K562 (cell line): ENCODE results near the gene OSBPL10. TPM values are rescaled to one million over a fixed set of nuclear protein-coding genes. Genes with fewer than 3 reads are reported as not detected.

Experiments
- ATAC-seq: fragments of 200-7000 bp; cut with Tn5 transposase; 3 replicates; pipeline ENCODE4 v1.9.1; 2020; ENCODE audit warnings: moderate library complexity
- BruUV-seq: library from RNA; stranded (reverse); fragments of 400-500 nt; replicated peaks from 2 replicates; lab custom pipeline; 2021; lab: Mats Ljungman, UMichigan
- CTCF ChIA-PET: fragments of 300-600 bp; formaldehyde crosslinking; extraction: SDS; loops from one replicate; lab custom pipeline; 2021; ENCODE audit warnings: low intra/inter-chr PET ratio; lab: Yijun Ruan, JAX
- POLR2A ChIA-PET: fragments of 300-600, 350-650 bp; sonication (Branson Sonifier 250); formaldehyde crosslinking; extraction: SDS; loops from one replicate; lab custom pipeline; 2021; ENCODE audit warnings: antibody characterized with exemption, inconsistent platforms; lab: Yijun Ruan, JAX
- DNase-seq, 4 experiments: peaks; one replicate each; pipeline versions ENCODE4 v3.0.0 to v3.0.0-alpha.2; 2011 to 2018; ENCODE audit warnings: low spot score in 3 of 4, mixed read lengths in 3 of 4; ENCODE audit errors: extremely low read depth in 1 of 4
- FAIRE-seq: peaks from 2 replicates; lab custom pipeline; 2011; peaks lifted over from hg19 to GRCh38; lab: Jason Lieb, UNC
- H2AFZ ChIP-seq: 2 replicates; pipeline ENCODE4 v1.6.0; 2011; ENCODE audit warnings: low read depth, low read length, control low read depth, inconsistent platforms
- H3K27ac ChIP-seq: fragments of 200-600 bp; 3 replicates; pipeline ENCODE4 v1.8.0; 2011; ENCODE audit warnings: low read depth, mild to moderate bottlenecking, control low read depth, inconsistent platforms, low read length, moderate library complexity, mixed read lengths; ENCODE audit errors: extremely low read depth
- H3K27me3 ChIP-seq, 2 experiments: fragments of 300-600 bp in 1 of 2; 2 replicates in 1 of 2; 3 replicates in 1 of 2; pipeline versions ENCODE4 v1.6.0 to v1.8.0; 2011; ENCODE audit warnings: inconsistent platforms in 2 of 2, low read length in 2 of 2, mild to moderate bottlenecking in 1 of 2, mixed read lengths in 1 of 2, moderate library complexity in 1 of 2; ENCODE audit not compliant: control insufficient read depth in 2 of 2, insufficient read depth in 2 of 2
- H3K36me3 ChIP-seq: fragments of 300-600 bp; 3 replicates; pipeline ENCODE4 v1.8.0; 2011; ENCODE audit warnings: mild to moderate bottlenecking, low read length, inconsistent platforms; ENCODE audit not compliant: control insufficient read depth, insufficient read depth
- H3K4me1 ChIP-seq, 2 experiments: fragments of 200-600 bp in 1 of 2; replicated peaks in 1 of 2; 2 replicates in 1 of 2; 3 replicates in 1 of 2; pipeline versions ENCODE4 v1.5.1 to v1.8.0; 2011; ENCODE audit warnings: inconsistent platforms in 2 of 2, low read length in 2 of 2, mild to moderate bottlenecking in 1 of 2, mixed read lengths in 1 of 2, moderate library complexity in 1 of 2; ENCODE audit not compliant: control insufficient read depth in 2 of 2, insufficient read depth in 2 of 2
- H3K4me2 ChIP-seq: 2 replicates; pipeline ENCODE4 v1.6.1; 2011; ENCODE audit warnings: low read length, control low read depth, inconsistent platforms, mixed read lengths; ENCODE audit not compliant: insufficient read depth
- H3K4me3 ChIP-seq: fragments of 200-600 bp; sonication (generic), shearing (Covaris generic); 2 replicates; pipeline ENCODE4 v1.5.1; 2016; ENCODE audit warnings: control low read depth, inconsistent platforms
- H3K79me2 ChIP-seq: fragments of 200-600 bp; 3 replicates; pipeline ENCODE4 v1.8.0; 2011; ENCODE audit warnings: low read length, inconsistent platforms; ENCODE audit not compliant: control insufficient read depth, insufficient read depth
- H3K9ac ChIP-seq, 2 experiments: 2 replicates each; pipeline versions ENCODE4 v1.6.0 to v1.6.1; 2011; ENCODE audit warnings: low read depth in 2 of 2, low read length in 2 of 2, control low read depth in 1 of 2, inconsistent platforms in 1 of 2, mild to moderate bottlenecking in 1 of 2, mixed read lengths in 1 of 2; ENCODE audit not compliant: insufficient read depth in 1 of 2
- H3K9me1 ChIP-seq: one replicate; pipeline ENCODE4 v1.6.0; 2011; ENCODE audit warnings: inconsistent platforms, mild to moderate bottlenecking, low read length, moderate library complexity; ENCODE audit not compliant: control insufficient read depth, insufficient read depth
- H3K9me3 ChIP-seq: replicated peaks from 2 replicates; pipeline ENCODE4 v1.5.1; 2011; ENCODE audit warnings: low read depth, low read length, inconsistent platforms; ENCODE audit not compliant: control insufficient read depth, insufficient read depth
- H4K20me1 ChIP-seq: replicated peaks from 2 replicates; pipeline ENCODE4 v1.6.1; 2011; ENCODE audit warnings: low read length, inconsistent platforms, mixed read lengths; ENCODE audit not compliant: control insufficient read depth, insufficient read depth
- ATF7 ChIP-seq: fragments of 450-650 bp; IDR thresholded peaks from 2 replicates; pipeline ENCODE4 v1.7.1; 2014; ENCODE audit warnings: mild to moderate bottlenecking, moderate library complexity
- CEBPG ChIP-seq, 3 experiments: fragments of 200-800 bp in 1 of 3; sonication (Bioruptor generic) in 1 of 3; sonication (generic) in 1 of 3; formaldehyde crosslinking in 1 of 3; IDR thresholded peaks in 2 of 3; conservative IDR thresholded peaks in 1 of 3; 2 replicates each; pipeline versions ENCODE4 v1.6.1 to v1.8.0; 2016 to 2022; ENCODE audit warnings: missing compliant biosample characterization in 2 of 3, missing genetic modification characterization in 2 of 3, mild to moderate bottlenecking in 1 of 3, missing genetic modification reagents in 1 of 3
- KDM2B ChIP-seq: fragments of 250-450 bp; sonication (Bioruptor Pico); IDR thresholded peaks from 2 replicates; pipeline ENCODE4 v1.8.0; 2021; ENCODE audit warnings: mild to moderate bottlenecking, moderate library complexity
- KHSRP ChIP-seq: fragments of 450-650 bp; IDR thresholded peaks from 2 replicates; pipeline ENCODE4 v1.6.1; 2017
- KLF10 ChIP-seq: fragments of 250-450 bp; sonication (Bioruptor Pico); IDR thresholded peaks from 2 replicates; pipeline ENCODE4 v1.6.1; 2021; ENCODE audit warnings: matching md5 sums
- NFIC ChIP-seq: fragments of 450-650 bp; IDR thresholded peaks from 2 replicates; pipeline ENCODE4 v1.6.1; 2017; ENCODE audit warnings: mild to moderate bottlenecking, inconsistent platforms
- RBFOX2 ChIP-seq: fragments of 200-400 bp; formaldehyde crosslinking; IDR thresholded peaks from 2 replicates; pipeline ENCODE4 v1.6.1; 2017; ENCODE audit warnings: low read depth, mild to moderate bottlenecking, low read length, moderate library complexity
- WGBS: fragments of 100-300 bp; shearing (Covaris generic); methylation state at CpG from one replicate; pipeline ENCODE4 v1.1.6; 2016; ENCODE audit warnings: low coverage, mixed read lengths; ENCODE audit not compliant: insufficient coverage; ENCODE audit errors: missing lambda C conversion rate; 5-methylcytosine and 5-hydroxymethylcytosine counted together
- in situ Hi-C: fragments of 300-500 bp; cut with MboI; formaldehyde crosslinking; loops from 4 replicates; pipeline ENCODE4 v1.15.0; 2018; ENCODE audit warnings: inconsistent platforms, mixed read lengths
- intact Hi-C: fragments of 100-400 bp; cut with micrococcal nuclease; formaldehyde crosslinking; loops from 2 replicates; pipeline ENCODE4 v1.14.2; 2022
- polyA plus RNA-seq, 8 experiments: library from polyadenylated mRNA; depleted of rRNA in 4 of 8; stranded (reverse) in 5 of 8; unstranded in 3 of 8; fragments of >200 nt; fragmentation: Nextera tagmentation in 2 of 8; fragmentation: Illumina TruSeq in 1 of 8; extraction: Ambion mirVana in 2 of 8; extraction: Trizol in 1 of 8; gene quantifications; 2 replicates each; pipeline versions ENCODE4 v1.2.1 to v1.2.3, GENCODE V29; 2011 to 2014; ENCODE audit warnings: inconsistent platforms in 1 of 8, missing spikeins in 1 of 8
- total RNA-seq, 7 experiments: library from RNA; depleted of rRNA in 6 of 7; stranded (reverse); fragments of >200 nt in 6 of 7; fragmentation: Illumina TruSeq in 2 of 7; extraction: Trizol in 2 of 7; gene quantifications; 2 replicates each; pipeline versions ENCODE4 v1.2.1 to v1.2.3, GENCODE V29; 2011 to 2021; ENCODE audit warnings: low replicate concordance in 1 of 7
- TF ChIP-seq, protein P1 (sequence below): sonication (generic); formaldehyde crosslinking; IDR thresholded peaks from 2 replicates; pipeline ENCODE4 v1.8.0; 2022; ENCODE audit warnings: missing genetic modification reagents, mild to moderate bottlenecking, borderline replicate concordance

The OSBPL10 gene
- total and polyA plus RNA-seq, 9 of the 15 experiments (the other 6 are each of a cell fraction or from before 2014, with no cell fraction given) = 0.03 to 0.19 (median 0.14) TPM; not detected in 2

- no TSS peak for BruUV-seq
- Histone ChIP-seq H3K27me3 (peaks cover 0 to 5% of the 10 kb centered on the region in 2 experiments; a peak in 1 of 5 replicates), H3K36me3 (no peaks in the 10 kb centered on the region), H3K4me1 (no peaks in the 10 kb centered on the region; a peak in 1 of 5 replicates), H2AFZ (no peak overlapping the region), H3K9me3 (no peaks in the 10 kb centered on the region), H3K9ac (no peak overlapping the region), H3K79me2 (no peaks in the 10 kb centered on the region), H3K4me2 (no peak overlapping the region), H3K4me3 (no peak overlapping the region), H3K9me1 (no peaks in the 10 kb centered on the region), H3K27ac (no peak overlapping the region), H4K20me1 (no peaks in the 10 kb centered on the region)
- ChIA-PET POLR2A (no interaction called here), CTCF (interaction anchor here (0.7 kb wide), 1 partner anchor 400 kb away, joined by 4 read pairs; no protein-coding TSS in a partner anchor)
- WGBS = 31% methylated on average over 6 of the region's 6 CpGs
- in situ Hi-C loops (loop anchor here (25.0 kb wide), 1 partner anchor 973 kb away; no protein-coding TSS in a partner anchor), intact Hi-C loops (loop anchor here (10.0 kb wide), 2 partner anchors 306 to 546 kb away; no protein-coding TSS in a partner anchor)
- no peak for FAIRE-seq
- ATAC-seq = no peak
- no peak for DNase-seq
- TF ChIP-seq ATF7 (no peak), CEBPG (CRISPR knock-in tag; IDR thresholded peaks at IDR 0.05) (no peak), CEBPG (tag; conservative IDR thresholded peaks at IDR 0.05 in 1 of 2, IDR thresholded peaks at IDR 0.05 in 1 of 2) (0 out of 4 replicates have a peak, but pooled peaks of 1 of the 2 experiments have one; percentile 9)
These were observed 220.4 kb downstream of the OSBPL10 start for GRCh38 chr3:31760654-31761053.

GRCh38 chr3:31758322-31758965 is 222.6 kb downstream of the OSBPL10 start:
- in situ Hi-C loops (loop anchor here (25.0 kb wide), 1 partner anchor 971 kb away; no protein-coding TSS in a partner anchor), intact Hi-C loops (no loop called here)
- CTCF ChIA-PET = no interaction called here
- Histone ChIP-seq H3K4me3 (no peak overlapping the region), H3K9me1 (no peaks in the 10 kb centered on the region), H3K27me3 (peaks cover 2 to 9% of the 10 kb centered on the region in 2 experiments; a peak in 3 of 5 replicates), H3K9me3 (no peaks in the 10 kb centered on the region), H3K27ac (no peak overlapping the region), H3K36me3 (no peaks in the 10 kb centered on the region), H3K79me2 (no peaks in the 10 kb centered on the region), H3K4me1 (no peaks in the 10 kb centered on the region; a peak in 1 of 5 replicates), H2AFZ (no peak overlapping the region), H4K20me1 (no peaks in the 10 kb centered on the region), H3K9ac (no peak overlapping the region), H3K4me2 (no peak overlapping the region)
- POLR2A ChIA-PET = no interaction called here
- FAIRE-seq = no peak
- TF ChIP-seq NFIC = peak; percentile 46
- TF ChIP-seq, protein P1, sequence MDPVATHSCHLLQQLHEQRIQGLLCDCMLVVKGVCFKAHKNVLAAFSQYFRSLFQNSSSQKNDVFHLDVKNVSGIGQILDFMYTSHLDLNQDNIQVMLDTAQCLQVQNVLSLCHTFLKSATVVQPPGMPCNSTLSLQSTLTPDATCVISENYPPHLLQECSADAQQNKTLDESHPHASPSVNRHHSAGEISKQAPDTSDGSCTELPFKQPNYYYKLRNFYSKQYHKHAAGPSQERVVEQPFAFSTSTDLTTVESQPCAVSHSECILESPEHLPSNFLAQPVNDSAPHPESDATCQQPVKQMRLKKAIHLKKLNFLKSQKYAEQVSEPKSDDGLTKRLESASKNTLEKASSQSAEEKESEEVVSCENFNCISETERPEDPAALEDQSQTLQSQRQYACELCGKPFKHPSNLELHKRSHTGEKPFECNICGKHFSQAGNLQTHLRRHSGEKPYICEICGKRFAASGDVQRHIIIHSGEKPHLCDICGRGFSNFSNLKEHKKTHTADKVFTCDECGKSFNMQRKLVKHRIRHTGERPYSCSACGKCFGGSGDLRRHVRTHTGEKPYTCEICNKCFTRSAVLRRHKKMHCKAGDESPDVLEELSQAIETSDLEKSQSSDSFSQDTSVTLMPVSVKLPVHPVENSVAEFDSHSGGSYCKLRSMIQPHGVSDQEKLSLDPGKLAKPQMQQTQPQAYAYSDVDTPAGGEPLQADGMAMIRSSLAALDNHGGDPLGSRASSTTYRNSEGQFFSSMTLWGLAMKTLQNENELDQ (CRISPR knock-in tag) = no peak
- no peak for TF ChIP-seq KHSRP
- TF ChIP-seq KDM2B = no peak
- TF ChIP-seq KLF10 (CRISPR knock-in tag) = no peak
- TF ChIP-seq RBFOX2 = no peak
- WGBS = 1% methylated on average over 5 of the region's 5 CpGs
- no TSS peak for BruUV-seq
- no peak for ATAC-seq
- DNase-seq = no peak
